ENCODE results near the gene MAP2K7. TPM values are rescaled to one million over a fixed set of nuclear protein-coding genes. Genes with fewer than 3 reads are reported as not detected.

Gene MAP2K7
- total RNA-seq, 2 experiments from 2014 or later, result 32.2 to 33.7 TPM

DNA sequence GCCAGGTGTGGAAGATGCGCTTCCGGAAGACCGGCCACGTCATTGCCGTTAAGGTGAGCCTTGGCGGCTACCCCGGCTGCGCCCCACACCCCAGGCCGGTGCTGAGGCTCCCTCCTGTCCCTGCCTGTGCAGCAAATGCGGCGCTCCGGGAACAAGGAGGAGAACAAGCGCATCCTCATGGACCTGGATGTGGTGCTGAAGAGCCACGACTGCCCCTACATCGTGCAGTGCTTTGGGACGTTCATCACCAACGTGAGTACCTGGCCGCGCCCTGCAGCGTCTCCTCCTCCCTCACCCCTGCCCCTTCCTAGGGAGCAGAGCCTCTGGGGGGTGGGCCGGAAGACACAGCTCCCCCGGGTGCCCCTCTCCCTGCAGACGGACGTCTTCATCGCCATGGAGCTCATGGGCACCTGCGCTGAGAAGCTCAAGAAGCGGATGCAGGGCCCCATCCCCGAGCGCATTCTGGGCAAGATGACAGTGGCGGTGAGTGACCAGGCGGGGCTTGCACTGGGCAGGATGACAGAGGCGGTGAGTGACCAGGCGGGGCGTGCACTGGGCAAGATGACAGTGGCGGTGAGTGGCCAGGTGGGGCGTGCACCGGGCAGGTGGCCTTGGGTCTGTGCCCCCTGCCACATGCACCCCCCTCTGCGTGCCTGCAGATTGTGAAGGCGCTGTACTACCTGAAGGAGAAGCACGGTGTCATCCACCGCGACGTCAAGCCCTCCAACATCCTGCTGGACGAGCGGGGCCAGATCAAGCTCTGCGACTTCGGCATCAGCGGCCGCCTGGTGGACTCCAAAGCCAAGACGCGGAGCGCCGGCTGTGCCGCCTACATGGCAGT, 6.9 kb downstream of the MAP2K7 start:
- Mint-ChIP-seq H3K27me3 (peaks cover 7% of the 10 kb centered on the region), H3K4me1 (peaks cover 10% of the 10 kb centered on the region), H3K36me3 (ENCODE audit: low read depth) (peaks cover 24% of the 10 kb centered on the region), H3K9me3 (ENCODE audit: low read depth) (no peaks in the 10 kb centered on the region), H3K4me3 (no peak overlapping the region), H3K27ac (no peak overlapping the region)
- ATAC-seq, result no peak
- intact Hi-C loops (cut with DNase I, micrococcal nuclease), result no loop called here
- ChIA-PET POLR2A (no interaction called here), CTCF (no interaction called here)
- DNase-seq, result no peak

DNA sequence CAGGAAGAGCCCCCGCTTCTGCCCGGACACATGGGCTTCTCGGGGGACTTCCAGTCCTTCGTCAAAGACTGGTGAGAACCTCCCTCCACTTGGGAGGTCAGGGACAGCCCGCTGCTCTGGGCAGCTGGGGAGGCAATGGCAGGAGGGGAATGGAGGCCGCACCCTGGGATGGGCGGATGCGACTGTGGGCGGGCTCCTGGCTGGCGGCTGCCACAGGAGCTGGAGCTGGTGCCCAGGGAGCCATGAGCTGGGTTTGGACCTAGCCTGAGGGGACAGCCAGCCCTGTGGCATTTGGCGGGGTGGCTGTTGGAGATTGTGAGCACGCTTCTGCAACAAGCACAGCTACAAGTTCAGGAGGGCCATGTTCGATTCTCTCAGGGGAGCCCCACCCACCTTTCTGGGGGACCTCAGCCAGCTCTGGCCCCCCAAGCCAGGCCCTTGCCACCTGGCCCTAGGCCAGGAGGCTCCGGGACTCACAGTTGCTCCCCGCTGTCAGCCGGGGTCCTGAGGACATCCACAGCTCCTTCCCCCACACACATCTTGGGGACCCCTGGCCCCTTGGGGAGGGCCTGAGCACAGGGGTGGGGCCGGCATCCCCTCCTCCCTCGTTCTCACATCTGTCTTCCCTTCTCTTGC, 7.9 kb downstream of the MAP2K7 start:
- ChIA-PET CTCF (no interaction called here), POLR2A (no interaction called here)
- peaks cover 17% of the 10 kb centered on the region for H3K36me3 Mint-ChIP-seq (ENCODE audit: low read depth)
- H3K4me1 Mint-ChIP-seq, result peaks cover 7% of the 10 kb centered on the region
- ATAC-seq, result no peak
- no peak overlapping the region for H3K4me3 Mint-ChIP-seq
- no peaks in the 10 kb centered on the region for H3K9me3 Mint-ChIP-seq (ENCODE audit: low read depth)
- DNase-seq, result no peak
- H3K27ac Mint-ChIP-seq, result no peak overlapping the region
- peaks cover 8% of the 10 kb centered on the region for H3K27me3 Mint-ChIP-seq
- intact Hi-C loops (cut with DNase I, micrococcal nuclease), result no loop called here

DNA sequence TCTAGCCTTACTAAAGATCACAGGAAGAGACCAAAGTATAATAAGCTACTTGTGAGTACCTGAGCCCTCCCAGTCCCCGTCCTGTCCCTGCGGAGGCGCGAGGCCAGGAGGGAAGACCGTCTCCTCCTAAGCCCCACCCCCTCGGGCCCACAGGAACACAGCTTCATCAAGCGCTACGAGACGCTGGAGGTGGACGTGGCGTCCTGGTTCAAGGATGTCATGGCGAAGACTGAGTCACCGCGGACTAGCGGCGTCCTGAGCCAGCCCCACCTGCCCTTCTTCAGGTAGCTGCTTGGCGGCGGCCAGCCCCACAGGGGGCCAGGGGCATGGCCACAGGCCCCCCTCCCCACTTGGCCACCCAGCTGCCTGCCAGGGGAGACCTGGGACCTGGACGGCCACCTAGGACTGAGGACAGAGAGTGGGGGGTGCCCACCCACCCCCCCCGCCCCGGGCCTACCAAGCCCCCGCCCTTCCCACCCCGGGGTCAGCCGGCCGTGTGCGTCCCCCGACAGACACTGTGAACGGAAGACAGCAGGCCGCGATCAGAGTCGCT, 8.5 kb downstream of the MAP2K7 start:
- Mint-ChIP-seq H3K4me3 (no peak overlapping the region), H3K36me3 (ENCODE audit: low read depth) (peaks cover 16% of the 10 kb centered on the region), H3K27me3 (peaks cover 10% of the 10 kb centered on the region), H3K4me1 (peaks cover 11% of the 10 kb centered on the region), H3K9me3 (ENCODE audit: low read depth) (no peaks in the 10 kb centered on the region), H3K27ac (no peak overlapping the region)
- intact Hi-C loops (cut with DNase I, micrococcal nuclease), result no loop called here
- DNase-seq, result no peak
- ChIA-PET POLR2A (no interaction called here), CTCF (interaction anchor here (0.6 kb wide), 1 partner anchor 11 kb away, joined by 3 read pairs; no protein-coding TSS in a partner anchor)
- no peak for ATAC-seq

DNA sequence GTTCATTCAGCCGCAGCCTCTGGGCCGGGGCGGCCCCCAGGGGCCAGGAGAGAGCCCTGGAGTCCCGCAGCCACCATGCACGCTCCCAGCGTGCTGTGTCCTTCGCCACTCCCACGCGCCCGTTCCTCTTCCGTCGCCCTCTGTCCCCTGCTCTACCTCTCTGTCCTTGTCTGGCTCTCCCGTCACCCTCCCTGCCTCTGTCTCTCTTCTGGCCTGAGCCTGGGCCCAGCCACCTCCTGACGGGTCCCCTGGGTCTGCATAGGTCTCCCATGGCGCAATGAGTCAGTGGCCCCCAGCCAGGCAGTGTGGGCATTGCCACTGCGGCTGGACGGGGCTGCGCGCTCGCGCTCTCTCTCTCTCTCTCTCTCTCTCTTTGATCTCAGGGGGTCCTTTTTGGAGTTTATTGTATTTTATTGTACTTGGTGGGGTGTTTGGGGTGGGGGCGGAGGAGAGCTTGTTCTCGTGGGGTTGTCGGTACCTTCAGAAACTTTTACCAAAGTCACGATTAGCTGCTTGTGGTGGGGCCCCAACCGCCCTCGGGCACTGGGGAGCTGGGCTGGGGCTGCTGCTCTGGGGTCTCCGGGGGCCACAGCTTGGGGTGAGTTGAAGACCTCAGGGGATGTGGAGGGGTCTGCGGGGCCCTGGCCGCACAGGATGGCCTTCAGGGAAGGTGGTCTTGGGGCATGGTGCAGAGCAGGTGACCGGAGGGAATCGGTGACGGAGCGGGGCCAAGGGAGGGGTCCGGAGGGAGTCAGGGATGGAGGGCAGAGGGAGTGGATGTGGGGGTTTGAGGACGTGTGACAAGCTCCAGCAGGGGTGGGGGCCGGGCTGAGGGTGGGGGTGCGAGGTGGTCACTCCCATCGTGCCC, 9.3 kb downstream of the MAP2K7 start:
- ATAC-seq (no peak), DNase-seq (no peak)
- CTCF ChIA-PET, result interaction anchor here (0.6 kb wide), 1 partner anchor 12 kb away, joined by 3 read pairs; no protein-coding TSS in a partner anchor
- Mint-ChIP-seq H3K9me3 (ENCODE audit: low read depth) (no peaks in the 10 kb centered on the region), H3K27ac (no peak overlapping the region), H3K4me3 (no peak overlapping the region), H3K27me3 (peaks cover 12% of the 10 kb centered on the region), H3K4me1 (peaks cover 14% of the 10 kb centered on the region), H3K36me3 (ENCODE audit: low read depth) (peaks cover 14% of the 10 kb centered on the region)
- intact Hi-C loops (cut with DNase I, micrococcal nuclease), result no loop called here
- POLR2A ChIA-PET, result no interaction called here

DNA sequence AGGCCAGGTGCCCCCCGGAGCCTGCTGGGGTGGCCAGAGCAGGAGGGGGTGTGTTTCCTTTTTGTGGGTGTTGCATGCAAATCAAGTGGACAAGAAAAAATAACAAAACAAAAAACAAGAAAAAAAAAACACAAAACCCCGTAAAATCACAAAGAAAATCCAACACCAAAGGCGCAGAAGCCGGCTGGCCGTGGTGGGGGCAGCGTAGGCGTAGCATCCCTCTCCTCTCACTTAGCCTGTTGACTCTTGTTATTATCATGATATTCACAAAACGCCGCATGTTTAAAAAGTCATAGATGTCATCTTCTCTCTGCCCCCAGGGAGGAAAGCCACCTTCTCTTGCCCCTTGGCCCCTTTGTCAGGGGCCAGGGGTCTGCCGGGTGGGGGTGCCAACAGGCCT, 10.0 kb downstream of the MAP2K7 start:
- H3K27me3 Mint-ChIP-seq, result peaks cover 17% of the 10 kb centered on the region
- no peak overlapping the region for H3K4me3 Mint-ChIP-seq
- H3K4me1 Mint-ChIP-seq, result peaks cover 16% of the 10 kb centered on the region
- no peak for ATAC-seq
- DNase-seq, result no peak
- intact Hi-C loops (cut with DNase I, micrococcal nuclease), result no loop called here
- no peak overlapping the region for H3K27ac Mint-ChIP-seq
- ChIA-PET POLR2A (no interaction called here), CTCF (no interaction called here)
- peaks cover 14% of the 10 kb centered on the region for H3K36me3 Mint-ChIP-seq (ENCODE audit: low read depth)
- no peaks in the 10 kb centered on the region for H3K9me3 Mint-ChIP-seq (ENCODE audit: low read depth)

DNA sequence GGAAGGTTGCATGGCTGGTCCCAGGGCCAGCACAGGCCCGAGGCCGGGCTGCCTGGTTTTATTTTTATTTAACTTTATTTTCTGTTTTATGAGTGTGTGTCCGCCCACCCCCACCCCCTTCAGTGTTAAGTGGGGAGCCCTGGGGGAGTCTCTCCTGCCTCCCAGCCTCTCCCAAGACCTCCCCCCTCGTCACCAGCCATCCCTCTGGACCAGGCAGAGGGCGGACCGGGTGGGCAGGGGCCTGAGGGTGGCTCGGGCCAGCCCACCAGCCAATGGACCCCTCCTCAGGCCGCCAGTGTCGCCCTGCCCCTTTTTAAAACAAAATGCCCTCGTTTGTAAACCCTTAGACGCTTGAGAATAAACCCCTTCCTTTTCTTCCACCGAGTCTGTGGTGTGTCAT, 10.4 kb downstream of the MAP2K7 start:
- Mint-ChIP-seq H3K27ac (no peak overlapping the region), H3K27me3 (peaks cover 17% of the 10 kb centered on the region), H3K4me1 (peaks cover 16% of the 10 kb centered on the region), H3K4me3 (no peak overlapping the region), H3K36me3 (ENCODE audit: low read depth) (peaks cover 14% of the 10 kb centered on the region), H3K9me3 (ENCODE audit: low read depth) (no peaks in the 10 kb centered on the region)
- no peak for ATAC-seq
- ChIA-PET POLR2A (no interaction called here), CTCF (interaction anchor here (0.5 kb wide), 1 partner anchor 248 kb away, joined by 3 read pairs; no protein-coding TSS in a partner anchor)
- DNase-seq, result no peak
- intact Hi-C loops (cut with DNase I, micrococcal nuclease), result no loop called here

DNA sequence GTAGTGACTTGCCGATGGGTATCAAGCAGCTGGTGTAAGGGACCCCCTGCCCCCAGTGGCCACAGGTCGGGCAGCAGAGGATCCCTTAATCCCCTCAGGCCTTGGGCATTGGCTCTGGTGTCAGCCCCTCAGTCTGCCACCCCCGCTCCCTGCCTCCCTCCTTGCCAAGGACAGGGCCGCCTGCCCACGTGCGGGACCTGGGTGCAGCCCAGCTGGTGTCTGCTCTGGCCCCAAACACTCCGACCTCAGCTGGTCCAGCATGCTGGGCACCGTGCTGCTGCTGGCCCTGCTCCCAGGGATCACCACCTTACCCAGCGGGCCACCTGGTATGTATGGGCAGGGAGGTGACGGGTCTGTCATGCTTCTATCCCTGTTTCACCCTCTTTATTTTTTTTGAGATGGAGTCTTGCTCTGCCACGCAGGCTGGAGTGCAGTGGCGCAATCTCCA, 10.9 kb downstream of the MAP2K7 start, which contains the start of gene TGFBR3L:
TGFBR3L (plus strand) TSS at position 233 of the 448 bp plus-strand sequence.
- ATAC-seq (no peak), DNase-seq (no peak)
- Mint-ChIP-seq H3K4me3 (peak within 1 kb of the TSS; percentile 41), H3K36me3 (ENCODE audit: low read depth) (peaks cover 14% of the 10 kb centered on the region), H3K27ac (no peak within 1 kb of the TSS), H3K9me3 (ENCODE audit: low read depth) (no peaks in the 10 kb centered on the region), H3K27me3 (peaks cover 18% of the 10 kb centered on the region), H3K4me1 (peaks cover 19% of the 10 kb centered on the region)
- ChIA-PET CTCF (interaction anchor here (0.5 kb wide), 1 partner anchor 249 kb away, joined by 3 read pairs; no protein-coding TSS in a partner anchor), POLR2A (no interaction called here)
- intact Hi-C loops (cut with DNase I, micrococcal nuclease), result no loop called here

- CTCF ChIA-PET, result interaction anchor here (1.4 to 1.8 kb wide), 2 partner anchors 12 to 46 kb away, joined by 4 to 6 read pairs; partner anchors contain the start of gene MAP2K7
- intact Hi-C loops (cut with DNase I, micrococcal nuclease), result loop anchor here in 1 of 2 experiments (1.0 kb wide), 1 partner anchor 11 kb away; no protein-coding TSS in a partner anchor
- no peak for ATAC-seq
- Mint-ChIP-seq H3K27me3 (peaks cover 21% of the 10 kb centered on the region), H3K4me3 (peak overlapping the region; percentile 41), H3K9me3 (ENCODE audit: low read depth) (no peaks in the 10 kb centered on the region), H3K27ac (no peak overlapping the region), H3K36me3 (ENCODE audit: low read depth) (peaks cover 14% of the 10 kb centered on the region), H3K4me1 (peaks cover 24% of the 10 kb centered on the region)
- DNase-seq, result no peak
- POLR2A ChIA-PET, result interaction anchor here (1.2 to 1.5 kb wide), 2 partner anchors 12 to 14 kb away, joined by 4 to 5 read pairs; partner anchors contain the start of gene MAP2K7
These were observed 11.8 kb downstream of the MAP2K7 start for GRCh38 chr19:7915250-7916102.

GRCh38 chr19:7916103-7916954, 12.7 kb downstream of the MAP2K7 start:
- no peak overlapping the region for H3K27ac Mint-ChIP-seq
- H3K9me3 Mint-ChIP-seq (ENCODE audit: low read depth), result no peaks in the 10 kb centered on the region
- peaks cover 21% of the 10 kb centered on the region for H3K27me3 Mint-ChIP-seq
- CTCF ChIA-PET, result interaction anchor here (0.9 to 1.8 kb wide), 5 partner anchors 13 to 446 kb away, joined by 3 to 6 read pairs (median 4); partner anchors contain the start of gene MAP2K7
- ATAC-seq, result peak; percentile 20
- intact Hi-C loops (cut with DNase I, micrococcal nuclease), result loop anchor here in 1 of 2 experiments (1.0 kb wide), 1 partner anchor 12 kb away; no protein-coding TSS in a partner anchor
- peaks cover 27% of the 10 kb centered on the region for H3K4me1 Mint-ChIP-seq
- peaks cover 8% of the 10 kb centered on the region for H3K36me3 Mint-ChIP-seq (ENCODE audit: low read depth)
- POLR2A ChIA-PET, result interaction anchor here (0.7 to 1.5 kb wide), 3 partner anchors 13 to 597 kb away, joined by 3 to 5 read pairs (median 4); partner anchors contain the start of genes MAP2K7 and ZNF414
- DNase-seq, result peak; percentile 86
- peak overlapping the region; percentile 66 for H3K4me3 Mint-ChIP-seq

Data from activated CD4-positive, alpha-beta T cell treated with anti-CD3 and anti-CD28 coated beads for 36 hours (primary cell).